Measurements from ENCODE around the gene EXOC3.
"Not testable (repeated sequence)": the region's sequence is repeated elsewhere in the genome, so short reads cannot be mapped to it uniquely, and the experiment has no call there.

Gene EXOC3

DNA sequence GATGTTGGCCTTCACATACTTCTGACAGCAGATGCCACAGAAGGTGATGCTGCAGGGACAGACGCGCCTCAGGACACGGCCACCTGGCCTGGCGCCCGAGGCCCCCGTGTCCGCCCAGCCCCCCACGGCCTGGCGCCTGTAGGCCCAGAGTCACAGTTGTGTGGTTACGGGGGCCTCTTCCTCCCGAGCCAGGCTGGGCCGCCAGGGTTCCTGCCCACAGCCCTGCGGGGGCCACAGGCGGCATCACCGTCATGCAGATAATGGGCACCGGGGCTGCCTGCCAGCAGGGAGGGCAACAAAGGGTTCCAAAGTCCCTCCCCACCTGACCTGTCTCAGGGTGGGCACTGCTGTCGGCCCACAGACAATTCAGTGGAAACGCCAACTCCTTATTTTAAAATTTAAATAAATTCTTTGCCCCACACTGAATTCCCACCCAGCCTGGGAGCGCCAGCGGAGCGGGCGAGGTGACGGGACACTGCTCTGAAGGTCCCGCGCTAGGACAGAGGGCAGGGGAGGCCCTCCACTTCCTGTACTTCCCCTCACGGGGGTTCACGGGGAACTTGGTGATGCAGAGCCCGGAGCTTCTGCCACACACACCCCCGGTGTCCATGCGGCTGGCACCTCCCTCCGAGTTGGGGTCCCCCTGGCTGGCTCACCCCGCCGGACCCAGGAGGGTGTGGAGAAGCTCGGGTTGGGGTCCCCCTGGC is 40.6 kb downstream of the EXOC3 start:
- H3K4me3 ChIP-seq (replicated peaks; ENCODE audit: low read depth, low read length), result no peak overlapping the region
- TF ChIP-seq, protein P1, sequence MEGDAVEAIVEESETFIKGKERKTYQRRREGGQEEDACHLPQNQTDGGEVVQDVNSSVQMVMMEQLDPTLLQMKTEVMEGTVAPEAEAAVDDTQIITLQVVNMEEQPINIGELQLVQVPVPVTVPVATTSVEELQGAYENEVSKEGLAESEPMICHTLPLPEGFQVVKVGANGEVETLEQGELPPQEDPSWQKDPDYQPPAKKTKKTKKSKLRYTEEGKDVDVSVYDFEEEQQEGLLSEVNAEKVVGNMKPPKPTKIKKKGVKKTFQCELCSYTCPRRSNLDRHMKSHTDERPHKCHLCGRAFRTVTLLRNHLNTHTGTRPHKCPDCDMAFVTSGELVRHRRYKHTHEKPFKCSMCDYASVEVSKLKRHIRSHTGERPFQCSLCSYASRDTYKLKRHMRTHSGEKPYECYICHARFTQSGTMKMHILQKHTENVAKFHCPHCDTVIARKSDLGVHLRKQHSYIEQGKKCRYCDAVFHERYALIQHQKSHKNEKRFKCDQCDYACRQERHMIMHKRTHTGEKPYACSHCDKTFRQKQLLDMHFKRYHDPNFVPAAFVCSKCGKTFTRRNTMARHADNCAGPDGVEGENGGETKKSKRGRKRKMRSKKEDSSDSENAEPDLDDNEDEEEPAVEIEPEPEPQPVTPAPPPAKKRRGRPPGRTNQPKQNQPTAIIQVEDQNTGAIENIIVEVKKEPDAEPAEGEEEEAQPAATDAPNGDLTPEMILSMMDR (IDR thresholded peaks at IDR 0.05; ENCODE audit: low read length, missing control alignments), result no peak
- DNase-seq (ENCODE audit: low read depth), result no peak

DNA sequence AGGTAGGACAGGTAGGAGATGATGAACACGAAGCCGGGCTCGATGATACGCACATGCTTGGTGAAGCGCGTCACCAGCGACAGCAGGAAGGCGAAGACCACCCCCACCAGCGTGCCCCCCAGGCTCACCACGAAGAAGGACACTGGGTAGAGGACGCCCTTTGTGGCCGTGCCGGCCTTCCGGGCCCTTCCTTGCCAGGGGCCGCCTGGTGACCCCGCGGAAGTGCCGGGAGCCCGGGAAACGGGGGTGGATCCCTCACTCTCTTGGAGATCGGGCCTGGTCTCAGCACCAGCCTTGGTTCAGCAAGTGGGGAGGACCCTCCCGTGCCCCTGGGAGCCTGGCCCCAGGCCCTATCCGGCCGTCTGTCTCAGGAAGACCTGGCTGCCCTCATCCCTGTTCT is 41.6 kb downstream of the EXOC3 start:
- DNase-seq (ENCODE audit: low read depth), result no peak
- TF ChIP-seq, protein P1 (IDR thresholded peaks at IDR 0.05; ENCODE audit: low read length, missing control alignments), result no peak
- no peak overlapping the region for H3K4me3 ChIP-seq (replicated peaks; ENCODE audit: low read depth, low read length)

DNA sequence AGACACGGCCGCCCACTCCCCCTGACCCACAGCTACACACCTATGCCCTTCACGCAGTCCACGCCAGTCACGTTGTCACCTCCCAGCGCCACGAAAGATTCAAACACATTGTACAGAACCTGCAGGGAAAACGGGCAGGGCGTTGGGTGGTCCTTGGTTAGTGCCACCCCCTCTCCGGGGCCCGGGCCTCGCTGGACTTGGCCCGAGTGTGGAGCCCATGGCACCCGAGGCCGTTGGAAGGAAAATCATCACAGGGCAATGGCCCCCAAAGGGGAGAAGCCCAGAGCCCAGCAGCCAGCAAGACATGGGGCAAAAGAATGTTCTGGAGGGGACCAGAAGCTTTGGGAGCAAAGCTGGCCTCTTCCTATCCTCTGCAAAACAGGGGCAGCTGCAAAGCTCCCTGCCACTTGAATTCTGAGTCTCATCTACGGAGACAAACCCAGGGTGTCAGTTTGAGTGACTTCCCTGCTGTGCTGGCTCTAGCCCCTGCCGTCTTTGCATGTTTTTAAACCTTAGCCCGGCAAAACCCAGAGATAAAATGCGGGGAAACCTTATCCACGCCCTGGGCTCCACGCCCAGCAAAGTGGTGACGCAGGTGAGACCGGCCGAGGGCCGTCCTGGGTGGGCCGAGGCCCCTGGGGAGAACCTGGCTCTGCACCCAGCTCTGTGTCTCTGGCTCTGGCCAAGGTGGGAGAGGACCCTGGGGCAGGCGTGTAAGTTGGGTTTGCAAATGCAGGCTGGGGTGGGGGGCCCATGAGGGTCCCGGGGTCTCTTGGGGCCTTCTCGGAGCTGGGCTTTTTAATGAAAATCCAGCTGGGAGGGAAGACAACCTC is 42.4 kb downstream of the EXOC3 start:
- TF ChIP-seq, protein P1 (IDR thresholded peaks at IDR 0.05; ENCODE audit: low read length, missing control alignments), result no peak
- H3K4me3 ChIP-seq (replicated peaks; ENCODE audit: low read depth, low read length), result no peak overlapping the region
- peak; percentile 28 for DNase-seq (ENCODE audit: low read depth)

DNA sequence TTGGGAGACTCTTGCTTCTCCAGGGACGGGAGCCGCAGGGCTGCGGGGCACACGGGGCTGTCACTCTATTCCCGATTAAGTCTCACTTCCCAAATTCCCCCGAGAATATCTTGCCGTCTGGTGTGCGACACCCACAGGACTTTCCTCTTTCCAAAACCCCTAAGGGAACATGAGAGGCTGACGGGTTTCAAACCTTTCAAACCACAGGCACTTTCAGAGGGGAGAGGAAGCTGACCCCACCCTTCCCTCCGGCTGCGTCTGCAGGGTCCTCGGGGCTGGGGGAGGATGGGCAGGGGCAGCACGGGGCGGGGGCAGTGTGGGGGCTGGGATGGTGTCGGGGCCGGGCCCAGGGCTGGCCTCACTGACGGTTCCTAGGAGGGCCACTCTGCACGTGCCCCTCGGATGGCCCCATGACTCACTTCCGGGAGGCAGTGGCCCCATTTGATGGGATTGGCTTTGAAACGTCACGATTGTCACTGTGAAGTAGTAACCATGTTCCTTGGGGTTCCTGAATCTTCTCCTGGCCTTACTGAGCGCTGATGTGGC is 43.0 kb downstream of the EXOC3 start:
- no peak for DNase-seq (ENCODE audit: low read depth)
- TF ChIP-seq, protein P1 (IDR thresholded peaks at IDR 0.05; ENCODE audit: low read length, missing control alignments), result no peak
- no peak overlapping the region for H3K4me3 ChIP-seq (replicated peaks; ENCODE audit: low read depth, low read length)

GRCh38 chr5:486597-486996 is 43.6 kb downstream of the EXOC3 start:
- not testable (repeated sequence) for H3K4me3 ChIP-seq (replicated peaks; ENCODE audit: low read depth, low read length); DNase-seq (ENCODE audit: low read depth)

DNA sequence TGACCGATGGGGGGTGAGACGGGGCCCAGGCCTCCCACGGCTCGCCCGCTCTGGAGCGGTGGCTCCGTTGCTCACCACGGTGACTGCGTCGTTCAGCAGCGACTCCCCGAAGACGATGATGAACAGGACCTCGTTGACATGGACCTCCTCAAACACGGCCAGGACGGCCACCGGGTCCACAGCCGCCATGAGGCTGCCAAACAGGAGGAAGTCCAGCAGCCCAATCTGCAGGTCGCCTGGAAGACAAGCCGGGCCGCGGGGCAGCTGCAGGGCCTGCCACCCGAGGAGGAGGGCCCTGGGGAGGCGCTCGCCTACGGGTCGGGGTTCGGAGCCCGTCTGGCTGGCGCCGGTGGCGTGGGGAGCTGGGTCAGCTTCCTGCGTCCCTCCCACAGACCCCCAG is 45.3 kb downstream of the EXOC3 start:
- no peak overlapping the region for H3K4me3 ChIP-seq (replicated peaks; ENCODE audit: low read depth, low read length)
- TF ChIP-seq, protein P1 (IDR thresholded peaks at IDR 0.05; ENCODE audit: low read length, missing control alignments), result no peak
- no peak for DNase-seq (ENCODE audit: low read depth)
